Stimulated activated CD4-positive, alpha-beta T cell treated with anti-CD3 and anti-CD28 coated beads, Interleukin-12 subunit alpha, Interleukin-12 subunit beta, amount 100 ng/mL, for 24 hours (primary cell): Measurements from ENCODE around the gene WWTR1.

Experiments used
- DNase-seq, 2 experiments: peaks; one replicate each; pipeline ENCODE4 v3.0.0-alpha.2; 2020; ENCODE audit warnings: low read depth in 2 of 2

Gene WWTR1

DNA sequence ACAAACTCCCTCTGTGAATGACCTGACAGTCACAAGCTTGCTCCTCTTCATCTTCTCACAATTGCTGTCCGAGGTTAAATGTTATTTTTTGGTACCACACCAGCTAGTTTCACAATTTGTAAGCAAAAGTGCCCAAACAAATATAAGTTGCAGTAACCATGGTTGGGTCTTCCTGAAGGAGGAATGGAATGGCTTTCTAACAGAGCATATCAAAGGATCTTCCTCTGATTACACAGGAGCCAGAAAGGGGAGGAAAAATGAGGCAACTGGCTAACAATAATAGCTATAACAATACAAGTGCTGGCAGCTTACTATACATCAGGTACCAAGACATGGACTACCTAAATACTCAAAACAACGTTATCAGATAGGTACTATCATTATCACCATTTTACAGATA is 90.4 kb downstream of the WWTR1 start:
- DNase-seq, result no peak

DNA sequence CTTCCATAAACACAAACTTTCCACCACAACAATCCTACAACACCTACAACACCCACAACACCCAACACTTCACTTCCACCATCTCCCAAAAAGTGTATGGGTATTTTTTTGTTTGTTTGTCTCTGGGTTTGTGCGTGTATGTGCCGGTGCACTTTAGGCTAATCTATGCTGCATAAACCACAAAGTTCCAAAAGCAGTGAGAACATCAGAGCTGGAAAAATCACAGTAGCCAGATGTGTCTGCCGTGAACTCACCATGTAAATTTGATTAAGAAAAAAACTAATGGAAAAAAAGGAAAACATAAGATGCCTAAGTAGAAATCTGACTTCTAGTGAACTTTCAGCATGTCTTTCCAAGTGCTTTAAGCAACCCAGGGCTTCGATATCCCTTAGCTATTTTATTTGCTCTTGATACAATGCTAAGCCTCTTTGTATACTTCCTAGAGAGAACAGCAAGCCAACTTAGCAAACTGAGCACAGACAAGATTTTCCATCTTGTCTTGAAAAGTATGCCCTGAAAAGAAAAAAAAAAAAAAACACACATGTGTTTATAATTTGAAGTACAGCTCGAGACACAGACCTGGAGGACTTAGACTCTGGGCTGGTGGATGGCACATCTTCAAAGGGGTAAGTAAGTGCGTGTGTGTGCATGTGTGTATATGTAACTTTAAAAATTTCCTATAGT is 91.4 kb downstream of the WWTR1 start:
- DNase-seq, result no peak

DNA sequence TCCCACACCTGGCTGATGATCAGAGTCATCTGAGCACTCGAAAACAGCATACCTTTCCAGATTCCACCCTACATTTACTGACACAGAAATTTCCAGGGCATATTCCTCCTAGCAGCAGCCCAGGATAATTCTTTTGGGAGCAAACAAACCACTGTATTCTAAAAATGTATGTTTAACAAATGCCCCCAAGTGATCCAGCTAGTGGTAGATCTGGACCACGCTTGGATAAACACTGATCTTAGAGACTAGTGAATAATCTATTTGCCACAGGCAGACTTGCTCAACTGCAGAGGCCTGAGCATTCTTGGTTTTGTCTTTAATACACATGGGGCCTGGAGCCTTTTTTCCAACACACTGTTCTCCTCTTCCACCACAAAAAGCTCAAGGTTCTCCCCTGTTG is 93.7 kb downstream of the WWTR1 start:
- DNase-seq, result no peak

DNA sequence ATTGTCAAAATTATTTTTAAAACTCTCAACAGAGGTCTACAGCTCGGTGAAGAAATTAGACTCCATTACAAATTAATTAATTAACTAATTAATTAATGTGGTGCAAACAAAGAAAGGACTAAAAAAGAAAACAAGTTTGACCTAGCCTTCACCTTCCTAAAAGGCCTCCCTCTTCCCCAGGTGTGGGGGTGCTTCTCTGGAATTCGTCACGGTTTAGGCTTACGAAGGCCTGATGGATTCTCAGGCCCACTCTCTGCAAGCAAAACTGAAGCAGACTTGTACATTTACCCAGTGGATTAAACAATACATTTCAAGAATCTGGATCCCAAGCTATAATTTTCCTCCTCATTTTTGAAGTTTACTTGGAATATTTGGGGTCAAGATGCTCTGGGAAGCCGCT is 94.7 kb downstream of the WWTR1 start:
- no peak for DNase-seq

DNA sequence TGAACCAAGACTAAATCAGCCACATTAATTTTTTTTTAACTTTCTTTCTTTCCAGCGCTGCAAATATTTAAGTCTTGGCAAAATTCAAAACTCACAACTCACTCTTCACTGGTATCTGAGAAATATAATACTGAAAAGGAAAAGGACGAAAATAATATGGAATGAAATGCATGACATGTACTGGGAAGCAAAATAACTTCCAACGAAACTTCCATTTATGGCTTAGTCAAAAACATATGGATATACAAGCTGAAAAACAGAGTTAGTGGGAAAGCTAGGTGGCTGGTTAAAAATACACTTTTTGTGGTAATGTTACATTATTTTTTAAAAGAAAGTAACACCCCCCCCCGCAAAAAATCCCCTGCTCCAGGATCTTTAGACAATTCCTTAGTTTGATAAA is 97.2 kb downstream of the WWTR1 start:
- DNase-seq, result no peak

DNA sequence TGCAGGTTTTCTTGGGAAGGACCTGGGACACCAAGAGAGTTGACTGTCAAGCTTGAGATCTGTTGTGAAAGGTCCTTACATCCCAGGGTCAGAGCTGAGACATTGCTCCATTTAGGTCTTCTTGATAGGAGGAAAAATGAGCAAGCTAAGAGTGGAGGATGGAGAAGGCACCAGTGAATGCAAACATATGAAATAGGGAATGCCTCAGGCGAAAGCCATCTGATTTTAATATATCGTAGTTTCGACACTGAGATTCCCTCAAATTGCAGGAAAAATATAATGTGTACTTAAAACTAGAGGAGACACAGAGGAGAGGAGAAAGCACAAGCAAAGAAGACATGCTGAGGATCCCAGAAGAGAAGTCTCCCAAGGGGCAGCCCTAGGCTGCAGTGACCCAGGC is 97.8 kb downstream of the WWTR1 start:
- DNase-seq, result no peak

DNA sequence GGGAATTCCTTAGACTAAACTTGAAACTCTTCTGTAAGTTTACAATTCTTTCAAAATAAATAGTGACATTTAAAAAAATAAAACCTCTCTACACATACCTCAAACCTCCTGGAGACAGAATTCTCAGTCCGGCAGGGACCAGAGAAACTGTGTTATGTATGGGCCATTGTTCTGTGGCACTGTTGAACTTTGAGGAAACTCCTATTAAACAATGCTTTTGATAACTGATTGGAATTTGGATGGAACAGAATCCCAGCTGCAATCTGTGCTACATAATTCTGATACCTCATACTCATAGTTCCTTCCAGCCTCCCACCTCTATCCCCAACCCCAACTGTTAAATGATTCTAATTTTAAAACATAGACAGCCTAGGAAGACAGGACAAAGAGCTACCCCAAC is 98.3 kb downstream of the WWTR1 start:
- no peak for DNase-seq

DNA sequence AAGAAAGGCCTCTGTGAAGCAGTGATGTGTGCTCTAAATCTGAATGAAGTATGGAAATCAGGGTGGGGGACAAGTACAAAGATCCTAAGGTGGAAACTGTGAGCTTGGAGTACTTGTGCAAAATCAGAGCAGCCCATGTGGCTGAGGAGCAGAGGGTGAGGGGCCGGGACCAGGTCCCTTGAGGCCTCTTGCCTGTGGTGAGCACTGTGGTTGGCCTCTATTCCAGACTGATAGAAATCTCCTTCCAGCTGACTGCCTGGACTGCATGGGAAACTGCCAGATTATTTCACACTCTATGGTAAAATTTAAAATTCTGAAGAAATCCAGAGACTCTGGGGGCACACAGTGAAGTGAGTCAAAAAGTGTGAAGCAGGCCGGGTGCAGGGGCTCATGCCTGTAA is 101.9 kb downstream of the WWTR1 start:
- DNase-seq, result no peak

DNA sequence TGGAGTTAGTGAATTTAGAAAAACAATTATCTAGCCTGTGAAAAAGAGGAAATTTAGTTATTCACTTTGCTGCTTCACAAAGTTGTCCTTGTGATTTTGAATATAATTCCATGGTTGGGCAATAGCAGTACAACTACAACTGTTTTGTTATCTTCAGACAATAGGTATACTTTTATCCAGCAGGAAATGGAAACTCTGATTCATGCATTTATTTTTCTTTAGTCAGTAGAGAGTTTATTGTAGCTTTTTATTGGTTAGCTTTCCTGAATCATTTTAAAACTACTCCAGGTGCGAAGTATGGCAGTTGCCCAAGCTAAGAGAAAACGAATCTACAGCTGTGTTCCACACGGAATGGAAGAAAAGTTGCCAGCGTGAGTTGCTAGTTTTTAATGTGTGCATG is 103.0 kb downstream of the WWTR1 start:
- DNase-seq, result no peak

DNA sequence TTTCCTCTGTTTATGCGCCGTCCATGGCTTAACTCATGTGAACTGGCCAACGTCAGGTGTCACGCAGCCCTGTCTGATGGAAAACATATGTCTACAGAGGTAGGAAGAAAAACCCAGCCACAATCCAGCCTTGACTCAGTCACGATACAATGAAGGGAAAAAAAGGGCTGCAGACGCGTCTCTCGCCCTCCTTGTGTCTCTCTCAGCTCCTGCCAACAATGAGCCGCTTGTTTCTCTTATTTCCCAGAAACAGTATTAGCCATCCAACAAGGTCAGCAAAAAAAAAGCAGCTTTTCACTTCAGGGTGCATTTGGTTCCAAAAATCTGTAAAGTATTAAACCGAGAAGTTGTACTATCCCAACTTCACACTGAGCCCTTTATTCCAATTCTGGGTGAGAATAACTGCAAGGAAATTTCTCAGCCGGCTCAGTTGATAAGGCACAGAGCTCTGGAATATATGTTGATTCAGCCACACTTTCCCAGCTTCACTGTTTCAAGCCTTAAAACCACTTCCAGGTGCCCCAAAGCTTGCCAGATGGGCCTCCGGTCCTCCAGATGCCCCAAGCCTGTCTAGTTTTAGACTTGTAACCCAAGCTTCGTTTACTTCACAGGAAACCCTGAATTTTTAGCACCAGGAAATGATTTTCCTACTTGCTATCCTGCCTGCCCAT is 103.9 kb downstream of the WWTR1 start:
- DNase-seq, result no peak

DNA sequence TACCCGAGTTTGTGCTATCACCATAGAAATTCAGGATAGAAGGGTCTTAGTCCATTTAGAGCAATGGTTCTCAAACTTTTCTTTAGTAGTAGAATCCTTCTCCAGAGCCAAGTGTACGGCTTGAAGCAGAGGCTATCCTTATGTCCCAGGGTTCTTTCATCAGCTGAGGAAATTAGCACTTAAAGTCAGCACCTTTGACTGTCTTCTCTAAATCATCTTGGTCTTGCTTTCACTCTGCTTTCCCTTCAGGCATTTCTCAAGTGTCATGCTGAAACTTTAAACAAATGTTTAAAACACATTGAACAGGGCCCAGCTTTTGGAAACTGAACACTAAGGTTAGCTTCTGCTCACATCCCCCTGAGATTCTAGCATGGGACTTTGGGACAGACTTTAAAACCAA is 105.1 kb downstream of the WWTR1 start:
- no peak for DNase-seq

DNA sequence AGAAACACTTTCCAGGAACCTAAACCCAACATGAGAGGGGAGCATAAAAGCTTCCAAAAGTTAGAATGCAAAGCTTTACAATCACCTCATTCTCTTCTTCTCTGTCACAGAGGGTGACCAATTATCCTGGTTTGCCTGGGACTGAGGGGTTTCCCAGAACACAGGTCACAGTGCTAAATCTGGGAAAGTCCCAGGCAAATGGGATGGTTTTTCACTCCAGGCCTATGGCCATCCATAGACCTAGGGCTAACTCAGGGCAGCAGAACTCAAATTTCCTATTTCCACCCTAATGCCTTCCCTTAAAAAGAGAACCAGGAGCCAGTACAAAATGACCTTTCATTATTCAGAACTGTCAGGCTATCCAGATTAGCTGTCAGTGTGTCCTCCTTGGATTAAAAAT is 106.3 kb downstream of the WWTR1 start:
- DNase-seq, result no peak

DNA sequence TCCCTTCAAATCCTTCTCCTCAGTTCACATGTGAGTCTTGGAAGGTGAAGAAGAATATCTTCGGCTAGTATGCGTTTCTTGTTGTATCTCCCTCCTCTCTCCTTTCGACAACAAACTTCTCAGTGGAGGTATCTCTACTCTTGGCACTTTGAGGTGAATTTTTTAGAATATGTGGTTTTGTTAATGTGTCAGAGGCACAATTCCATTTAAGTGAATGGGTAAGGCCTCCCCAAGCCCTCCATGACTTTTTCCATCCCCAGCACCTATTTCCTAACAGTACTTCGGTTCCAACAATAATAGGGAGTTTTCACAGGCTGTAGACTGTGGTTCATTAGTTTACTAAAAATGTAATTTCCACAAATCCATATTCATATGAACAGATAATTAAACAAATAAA is 109.2 kb downstream of the WWTR1 start:
- DNase-seq, result no peak

DNA sequence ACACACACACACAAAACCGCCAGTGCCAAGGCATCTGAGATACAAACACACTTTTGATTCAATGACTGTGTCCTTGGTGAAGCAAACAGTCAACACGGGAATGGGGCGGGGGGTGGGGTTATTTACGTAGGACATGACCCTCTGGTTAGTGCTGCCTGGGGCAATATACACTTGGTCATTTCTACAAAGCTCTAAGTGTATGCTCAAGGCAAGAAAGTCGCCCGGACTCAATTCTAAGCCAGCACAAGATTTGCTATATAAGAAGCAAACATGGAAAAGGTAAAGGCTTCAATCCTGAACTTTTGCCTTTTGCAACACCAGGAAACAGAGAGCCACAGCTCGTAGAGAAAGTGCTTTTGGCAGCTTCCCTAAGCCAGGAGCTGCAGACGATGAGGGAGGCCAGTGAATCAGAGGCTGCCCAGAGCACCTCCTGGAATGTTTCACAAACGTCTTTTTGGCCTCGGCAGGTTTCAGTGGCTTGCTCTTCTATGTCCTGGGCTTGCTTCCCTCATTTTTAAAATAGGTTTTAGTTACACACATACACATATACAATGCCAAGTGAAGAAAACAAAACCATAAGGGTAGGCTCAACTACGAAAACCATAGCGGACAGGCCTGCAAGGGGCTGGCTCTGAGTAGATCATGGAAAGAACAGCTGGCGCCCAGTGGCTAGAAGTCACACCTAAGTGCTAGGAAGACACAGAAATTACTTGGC is 109.7 kb downstream of the WWTR1 start:
- no peak for DNase-seq

DNA sequence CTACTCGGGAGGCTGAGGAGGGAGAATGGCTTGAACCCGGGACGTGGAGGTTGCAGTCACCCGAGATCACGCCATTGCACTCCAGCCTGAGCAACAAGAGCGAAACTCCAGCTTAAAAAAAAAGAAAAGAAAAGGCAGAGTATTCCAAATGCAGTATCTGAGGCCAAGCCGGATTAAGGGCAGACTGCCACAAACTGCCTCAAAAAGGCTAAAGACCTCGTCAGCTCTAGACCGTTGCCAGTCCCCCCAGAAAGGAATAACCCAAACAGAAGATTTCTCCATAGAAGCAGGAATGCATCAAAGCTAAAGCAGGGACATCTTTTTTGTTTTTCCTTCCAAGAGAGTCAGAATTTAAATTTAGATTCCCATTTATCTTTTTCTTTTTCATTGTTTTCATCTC is 110.4 kb downstream of the WWTR1 start:
- no peak for DNase-seq

DNA sequence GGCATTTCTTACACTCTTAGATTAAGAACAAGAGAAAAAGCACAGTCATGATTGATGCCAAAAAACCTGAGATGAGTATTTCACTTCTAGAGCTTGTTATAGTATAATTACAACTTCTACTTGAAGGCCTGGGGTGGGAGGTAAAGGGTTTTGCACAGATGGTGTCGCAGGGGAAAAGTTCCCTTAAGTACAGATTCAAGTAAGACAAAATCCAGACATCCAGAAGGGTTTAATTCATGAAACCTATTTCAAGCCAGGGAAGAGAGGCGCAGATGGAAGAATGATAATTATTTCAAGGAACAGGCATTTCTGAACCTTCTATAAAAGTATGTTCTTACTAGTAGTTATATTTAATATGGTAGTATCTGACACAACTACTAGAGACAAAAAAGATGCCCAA is 112.8 kb downstream of the WWTR1 start:
- no peak for DNase-seq

DNA sequence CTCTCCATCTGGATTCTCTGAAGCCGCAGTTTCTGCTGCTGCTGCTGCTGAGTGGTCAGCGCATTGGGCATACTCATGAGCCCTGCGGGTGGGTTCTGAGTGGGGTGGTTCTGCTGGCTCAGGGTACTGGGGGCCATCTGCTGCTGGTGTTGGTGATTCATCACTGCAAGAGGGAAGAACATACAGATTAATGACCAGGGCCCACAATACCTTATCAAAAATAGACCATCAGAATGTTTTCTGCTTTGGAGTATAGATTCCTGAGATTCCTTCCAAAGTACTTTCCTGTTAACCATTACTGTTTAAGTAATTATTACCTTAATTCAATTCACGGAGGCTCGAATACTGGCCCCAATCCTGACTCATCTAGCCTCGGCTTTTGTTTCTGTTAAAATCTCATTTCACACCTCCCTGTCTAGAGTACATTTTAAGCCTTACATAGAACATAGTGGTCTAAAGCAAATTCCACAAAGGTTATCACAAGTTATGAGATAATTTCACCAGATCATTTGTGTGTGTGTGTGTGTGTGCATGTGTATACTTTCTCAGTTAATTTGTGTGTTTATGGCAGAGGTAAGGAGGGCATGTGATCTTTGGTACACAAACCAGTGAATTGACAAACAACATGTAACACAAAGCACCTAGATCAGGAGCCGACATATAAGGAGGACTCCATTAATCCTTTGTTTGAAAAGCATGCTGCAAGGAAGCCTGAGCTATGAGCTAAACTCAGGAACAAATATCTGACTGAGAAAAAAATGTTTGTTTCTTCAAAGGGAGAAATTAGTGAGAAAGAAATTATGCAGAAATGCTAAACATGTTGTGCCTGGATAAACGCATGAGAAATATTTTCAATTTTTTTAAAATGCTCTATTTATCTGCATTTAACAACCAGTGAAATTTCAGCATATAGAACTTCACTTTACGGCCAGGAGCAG is 115.2 kb downstream of the WWTR1 start:
- no peak for DNase-seq

DNA sequence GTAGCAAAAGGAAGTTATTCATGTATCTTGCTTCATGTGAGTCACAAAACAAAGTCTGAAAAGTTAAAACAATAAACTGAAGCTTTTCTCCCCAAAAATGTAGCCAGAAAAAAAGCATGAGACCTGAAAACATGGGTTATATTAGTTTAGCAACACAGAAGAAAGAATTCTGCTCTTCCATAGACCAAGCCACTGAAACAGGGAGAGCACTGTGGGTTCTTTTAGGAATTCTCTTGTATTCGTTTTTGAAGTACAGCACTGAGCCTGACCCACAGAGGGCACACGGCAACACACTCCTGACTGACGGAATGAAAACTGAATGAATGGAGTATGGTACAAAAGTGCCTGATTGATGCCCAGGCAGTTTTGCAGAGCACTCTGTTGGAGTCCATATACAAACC is 116.7 kb downstream of the WWTR1 start:
- no peak for DNase-seq

DNA sequence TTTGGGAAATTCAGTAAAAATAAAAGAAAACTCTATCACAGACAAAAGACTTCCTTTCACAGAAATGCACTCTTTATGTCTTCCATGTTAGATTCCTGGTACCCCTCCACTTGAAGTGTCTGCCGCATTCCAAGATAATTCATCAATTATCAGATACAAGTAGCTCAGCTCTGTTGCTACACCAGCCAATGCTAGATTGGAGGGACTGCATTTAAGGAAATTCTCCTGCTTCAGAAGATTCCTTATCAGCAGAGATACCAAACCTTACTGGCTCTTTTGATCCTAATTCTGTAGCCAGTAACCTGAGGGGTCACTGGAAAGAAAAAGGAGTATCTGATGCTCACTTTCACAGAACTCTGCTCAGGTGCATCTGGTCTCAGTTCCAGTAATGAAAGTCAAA is 119.5 kb downstream of the WWTR1 start:
- DNase-seq, result no peak

DNA sequence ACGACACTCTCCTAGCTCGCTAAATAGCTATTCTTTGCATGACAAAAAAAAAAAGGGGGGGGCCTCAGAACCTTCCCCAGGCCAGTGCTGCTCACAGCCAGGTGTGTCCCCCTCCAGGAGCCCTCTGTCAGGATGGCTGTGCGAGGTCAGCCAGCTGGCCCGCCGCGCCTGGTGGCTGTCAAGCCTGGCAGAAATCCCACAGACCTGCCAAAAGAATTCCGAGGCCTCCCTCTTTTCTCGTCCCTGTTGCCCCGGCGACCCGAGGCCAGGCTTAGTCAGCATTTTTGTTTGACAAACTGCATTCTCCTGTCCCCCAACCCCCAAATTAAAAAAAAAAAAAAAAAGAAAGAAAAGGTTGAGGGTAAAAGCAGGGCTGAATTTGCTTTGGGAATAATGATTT is 121.4 kb downstream of the WWTR1 start:
- DNase-seq, result no peak

DNA sequence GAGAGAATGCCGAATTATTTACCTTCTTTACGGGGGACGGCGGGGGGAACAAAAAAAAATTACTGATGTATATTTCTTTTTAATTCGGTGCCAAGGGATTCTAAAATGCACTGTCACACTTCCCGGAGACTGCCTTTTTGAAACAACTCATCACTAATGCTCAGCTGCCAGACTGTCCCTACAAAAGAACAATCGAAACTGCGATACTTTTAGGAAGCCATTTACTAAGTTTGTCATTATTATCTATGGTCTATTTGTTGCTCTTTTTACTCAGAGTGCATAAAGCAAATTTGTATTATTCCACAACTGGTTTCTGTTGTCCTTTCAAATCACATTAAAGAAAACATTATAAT is 122.5 kb downstream of the WWTR1 start:
- no peak for DNase-seq

DNA sequence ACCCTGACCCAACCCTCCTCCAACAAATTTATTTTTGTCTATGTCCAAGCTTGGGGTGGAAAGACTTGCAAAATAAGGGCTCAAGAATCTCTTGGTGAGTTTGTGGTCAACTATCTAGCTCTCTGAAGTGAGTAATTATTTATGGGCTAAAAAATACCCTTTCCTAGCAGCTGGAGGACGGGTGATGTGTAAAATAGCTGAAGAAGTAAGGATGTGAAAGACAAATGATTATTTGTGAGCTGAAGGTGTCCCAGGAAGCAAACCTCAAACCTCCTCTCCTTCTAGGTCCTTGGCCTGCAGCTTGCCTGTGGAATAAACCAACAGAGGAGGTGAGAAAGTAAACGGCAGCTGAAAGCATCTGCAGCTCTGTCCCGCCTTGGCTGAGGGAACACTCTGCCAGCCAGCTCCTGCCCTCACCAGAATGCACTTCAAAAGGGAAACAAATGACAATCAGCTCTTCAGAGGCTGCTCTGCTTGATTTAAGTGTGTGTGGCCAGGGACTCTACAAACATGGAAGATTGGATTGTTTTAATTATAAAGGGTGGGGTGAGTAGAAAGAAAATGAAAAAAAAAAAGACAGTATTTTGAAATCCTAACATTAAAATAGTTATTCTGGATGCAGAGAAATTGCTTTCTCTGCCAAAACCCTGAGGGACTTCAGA is 123.0 kb downstream of the WWTR1 start:
- no peak for DNase-seq
